ENCODE measurements around the gene TMEM272. TPM values are rescaled to one million over a fixed set of nuclear protein-coding genes. Genes with fewer than 3 reads are reported as not detected.

Gene TMEM272
- total RNA-seq, 4 donors from 2014 or later, result not detected

DNA sequence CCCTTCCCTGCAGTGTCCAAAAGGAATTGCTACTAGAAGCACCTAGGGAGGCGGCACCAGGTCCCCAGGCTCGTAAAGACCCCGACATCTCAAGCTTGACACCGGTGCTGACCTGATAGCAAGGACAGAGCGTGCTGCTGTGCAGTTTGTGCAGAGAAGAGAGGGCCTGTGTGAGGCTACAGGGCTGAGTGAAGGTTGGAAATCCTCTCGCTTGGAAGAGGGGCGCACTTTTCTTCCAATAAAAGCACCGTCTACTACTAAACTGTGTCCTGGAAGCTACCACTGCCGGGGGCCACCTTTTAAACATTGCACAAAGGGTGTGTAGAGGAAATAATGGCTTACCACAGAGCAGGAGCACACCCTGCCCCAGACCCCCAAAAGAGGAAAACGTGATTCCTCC lies 11.0 kb downstream of the TMEM272 start:
- TF ChIP-seq, protein P1, sequence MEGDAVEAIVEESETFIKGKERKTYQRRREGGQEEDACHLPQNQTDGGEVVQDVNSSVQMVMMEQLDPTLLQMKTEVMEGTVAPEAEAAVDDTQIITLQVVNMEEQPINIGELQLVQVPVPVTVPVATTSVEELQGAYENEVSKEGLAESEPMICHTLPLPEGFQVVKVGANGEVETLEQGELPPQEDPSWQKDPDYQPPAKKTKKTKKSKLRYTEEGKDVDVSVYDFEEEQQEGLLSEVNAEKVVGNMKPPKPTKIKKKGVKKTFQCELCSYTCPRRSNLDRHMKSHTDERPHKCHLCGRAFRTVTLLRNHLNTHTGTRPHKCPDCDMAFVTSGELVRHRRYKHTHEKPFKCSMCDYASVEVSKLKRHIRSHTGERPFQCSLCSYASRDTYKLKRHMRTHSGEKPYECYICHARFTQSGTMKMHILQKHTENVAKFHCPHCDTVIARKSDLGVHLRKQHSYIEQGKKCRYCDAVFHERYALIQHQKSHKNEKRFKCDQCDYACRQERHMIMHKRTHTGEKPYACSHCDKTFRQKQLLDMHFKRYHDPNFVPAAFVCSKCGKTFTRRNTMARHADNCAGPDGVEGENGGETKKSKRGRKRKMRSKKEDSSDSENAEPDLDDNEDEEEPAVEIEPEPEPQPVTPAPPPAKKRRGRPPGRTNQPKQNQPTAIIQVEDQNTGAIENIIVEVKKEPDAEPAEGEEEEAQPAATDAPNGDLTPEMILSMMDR (IDR thresholded peaks at IDR 0.05), result no peak
- no peak for TF ChIP-seq POLR2A (IDR thresholded peaks at IDR 0.05; ENCODE audit: low read depth)
- no peak for TF ChIP-seq POLR2AphosphoS5 (IDR thresholded peaks at IDR 0.05)
- TF ChIP-seq EP300 (IDR thresholded peaks at IDR 0.05), result no peak
- Histone ChIP-seq H3K4me1 (peaks cover 0 to 4% (median 2%) of the 10 kb centered on the region in 4 donors), H3K27me3 (no peaks in the 10 kb centered on the region), H3K9me3 (no peaks in the 10 kb centered on the region), H3K36me3 (no peaks in the 10 kb centered on the region), H3K4me3 (no peak overlapping the region), H3K27ac (replicated peaks in 1 of 4) (no peak overlapping the region)
- intact Hi-C loops (cut with DNase I), result no loop called here
- no peak for DNase-seq (ENCODE audit: extremely low spot score)
- 82% methylated on average over 7 of the region's 10 CpGs for WGBS

GRCh38 chr13:51832471-51833152 lies 12.4 kb downstream of the TMEM272 start:
- intact Hi-C loops (cut with DNase I), result no loop called here
- TF ChIP-seq EP300 (IDR thresholded peaks at IDR 0.05) (no peak), POLR2A (IDR thresholded peaks at IDR 0.05; ENCODE audit: low read depth) (no peak), POLR2AphosphoS5 (IDR thresholded peaks at IDR 0.05) (no peak)
- TF ChIP-seq, protein P1 (IDR thresholded peaks at IDR 0.05), result peak; percentile 25 to 47 (median 41)
- no peak for DNase-seq (ENCODE audit: extremely low spot score)
- H3K27ac ChIP-seq (replicated peaks in 1 of 4), result no peak overlapping the region
- H3K4me3 ChIP-seq, result no peak overlapping the region
- H3K36me3 ChIP-seq, result no peaks in the 10 kb centered on the region
- no peaks in the 10 kb centered on the region for H3K27me3 ChIP-seq
- peaks cover 0 to 4% (median 3%) of the 10 kb centered on the region in 4 donors for H3K4me1 ChIP-seq
- 78% methylated on average over 6 of the region's 6 CpGs for WGBS
- H3K9me3 ChIP-seq, result no peaks in the 10 kb centered on the region

DNA sequence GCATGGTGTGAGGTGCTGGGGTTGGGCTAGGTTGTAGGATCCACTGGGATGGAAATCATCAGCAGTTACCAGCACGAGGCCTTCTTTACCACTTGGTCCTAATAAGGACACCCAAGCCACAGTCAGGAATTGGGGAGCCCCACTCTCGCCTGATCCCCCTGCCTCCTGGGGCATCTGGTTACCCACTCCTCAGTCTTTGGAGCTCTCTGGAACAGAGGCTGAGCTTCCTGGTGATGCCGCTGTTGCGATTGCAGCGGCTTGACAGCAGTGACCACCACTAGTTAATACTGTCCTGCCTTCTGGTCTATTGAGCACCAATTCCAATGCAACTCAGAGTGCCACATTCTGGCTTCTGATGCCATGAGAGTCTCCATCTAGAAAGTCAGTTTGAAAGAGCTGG lies 13.5 kb downstream of the TMEM272 start:
- H3K4me3 ChIP-seq, result no peak overlapping the region
- no peaks in the 10 kb centered on the region for H3K27me3 ChIP-seq
- no peak overlapping the region for H3K27ac ChIP-seq (replicated peaks in 1 of 4)
- TF ChIP-seq POLR2AphosphoS5 (IDR thresholded peaks at IDR 0.05) (no peak), EP300 (IDR thresholded peaks at IDR 0.05) (no peak), POLR2A (IDR thresholded peaks at IDR 0.05; ENCODE audit: low read depth) (no peak)
- TF ChIP-seq, protein P1 (IDR thresholded peaks at IDR 0.05), result no peak
- 89% methylated on average over 5 of the region's 5 CpGs for WGBS
- H3K4me1 ChIP-seq, result peaks cover 9 to 15% (median 13%) of the 10 kb centered on the region in 4 donors
- intact Hi-C loops (cut with DNase I), result no loop called here
- no peak for DNase-seq (ENCODE audit: extremely low spot score)
- H3K36me3 ChIP-seq, result no peaks in the 10 kb centered on the region
- no peaks in the 10 kb centered on the region for H3K9me3 ChIP-seq

- Histone ChIP-seq H3K36me3 (no peaks in the 10 kb centered on the region), H3K4me3 (no peak overlapping the region), H3K27ac (replicated peaks in 1 of 4) (no peak overlapping the region), H3K4me1 (peaks cover 28 to 35% (median 30%) of the 10 kb centered on the region in 4 donors), H3K27me3 (no peaks in the 10 kb centered on the region), H3K9me3 (no peaks in the 10 kb centered on the region)
- DNase-seq (ENCODE audit: extremely low spot score), result no peak
- 95% methylated on average over 2 of the region's 2 CpGs for WGBS
- TF ChIP-seq, protein P1 (IDR thresholded peaks at IDR 0.05), result no peak
- TF ChIP-seq EP300 (IDR thresholded peaks at IDR 0.05) (no peak), POLR2A (IDR thresholded peaks at IDR 0.05; ENCODE audit: low read depth) (no peak), POLR2AphosphoS5 (IDR thresholded peaks at IDR 0.05) (no peak)
- intact Hi-C loops (cut with DNase I), result no loop called here
These were observed 15.4 kb downstream of the TMEM272 start for GRCh38 chr13:51829568-51829899.

Measured in esophagus muscularis mucosa (tissue), 4 donors.